Fibroblast of pulmonary artery (primary cell): ENCODE results near the gene PAX5.

Experiments used
- DNase-seq: peaks from one replicate; pipeline ENCODE4 v3.0.0-alpha.2; 2010; ENCODE audit warnings: low read depth
- H3K4me3 ChIP-seq: replicated peaks from 2 replicates; pipeline ENCODE4 v1.5.1; 2011; ENCODE audit warnings: low read depth, mild to moderate bottlenecking, control low read depth, low read length, moderate library complexity
- CTCF ChIP-seq: IDR thresholded peaks from 2 replicates; pipeline ENCODE4 v1.5.1; 2011; ENCODE audit warnings: mild to moderate bottlenecking, control low read depth, low read length, inconsistent platforms; ENCODE audit errors: missing control alignments

Gene PAX5

DNA sequence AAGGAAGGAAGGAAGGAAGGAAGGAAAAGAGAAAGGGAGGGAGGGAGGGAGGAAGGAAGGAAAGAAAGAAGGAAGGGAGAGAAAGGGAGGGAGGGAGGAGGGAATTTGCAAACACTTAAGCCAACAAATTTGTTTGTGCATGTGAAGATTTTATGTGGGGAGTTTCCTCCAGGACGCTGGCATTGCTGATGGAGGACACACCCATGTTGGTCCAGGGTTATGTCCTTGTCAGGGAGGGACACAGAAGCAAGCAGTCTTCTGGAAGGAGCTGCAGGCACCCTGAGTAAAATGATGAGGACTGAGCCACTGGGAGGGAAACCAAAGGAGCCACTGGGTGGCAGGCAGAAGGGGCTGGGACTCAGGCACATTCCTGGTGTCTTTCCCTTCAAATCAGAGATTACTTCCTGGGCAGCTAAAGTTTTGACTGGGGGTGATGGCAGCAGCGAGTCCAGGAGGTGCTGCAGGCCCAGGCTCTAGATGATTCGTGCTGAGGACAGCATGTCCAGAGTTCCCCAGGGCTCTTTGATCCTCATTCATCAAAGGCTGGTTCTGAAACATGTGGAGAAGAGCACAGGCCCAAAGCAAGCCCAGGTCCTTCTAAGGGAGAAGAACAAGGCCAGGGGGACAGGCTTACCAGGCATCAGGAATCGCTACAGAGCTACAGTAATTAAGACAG is 109.2 kb downstream of the PAX5 start:
- no peak for TF ChIP-seq CTCF
- no peak for DNase-seq

GRCh38 chr9:36924071-36924470 is 110.0 kb downstream of the PAX5 start:
- TF ChIP-seq CTCF = no peak
- H3K4me3 ChIP-seq = no peak overlapping the region
- DNase-seq = peak; percentile 80

More for the DNA sequence above, 109.2 kb downstream of the PAX5 start:
- no peak overlapping the region for H3K4me3 ChIP-seq

DNA sequence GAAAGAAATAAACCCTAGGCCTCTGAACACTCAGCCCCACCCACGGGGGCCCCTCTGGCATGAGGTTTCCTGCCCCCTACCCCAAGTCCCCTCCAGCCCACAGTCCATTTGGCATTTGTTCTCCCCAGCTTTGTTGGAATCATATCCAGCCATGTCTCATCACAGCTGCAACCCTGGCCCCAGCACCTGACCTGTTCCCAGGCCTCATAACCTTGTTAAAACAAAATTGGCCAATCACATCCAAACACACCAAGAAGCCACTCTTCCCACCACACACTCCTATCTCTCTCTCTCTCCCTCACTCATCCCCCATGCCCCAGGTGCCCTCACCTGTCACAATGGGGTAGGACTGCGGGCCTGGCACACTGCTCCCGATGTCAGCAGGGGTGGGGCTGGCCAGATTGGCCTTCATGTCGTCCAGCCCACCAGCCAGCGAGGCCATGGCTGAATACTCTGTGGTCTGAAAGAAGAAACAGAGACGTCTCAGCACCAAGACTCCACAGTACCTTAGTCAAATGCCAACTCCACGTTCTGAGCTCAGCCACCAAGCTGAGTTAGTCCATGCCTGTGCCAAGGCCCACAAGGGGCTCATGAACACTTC is 110.9 kb downstream of the PAX5 start:
- no peak for TF ChIP-seq CTCF
- no peak for DNase-seq
- H3K4me3 ChIP-seq = no peak overlapping the region

DNA sequence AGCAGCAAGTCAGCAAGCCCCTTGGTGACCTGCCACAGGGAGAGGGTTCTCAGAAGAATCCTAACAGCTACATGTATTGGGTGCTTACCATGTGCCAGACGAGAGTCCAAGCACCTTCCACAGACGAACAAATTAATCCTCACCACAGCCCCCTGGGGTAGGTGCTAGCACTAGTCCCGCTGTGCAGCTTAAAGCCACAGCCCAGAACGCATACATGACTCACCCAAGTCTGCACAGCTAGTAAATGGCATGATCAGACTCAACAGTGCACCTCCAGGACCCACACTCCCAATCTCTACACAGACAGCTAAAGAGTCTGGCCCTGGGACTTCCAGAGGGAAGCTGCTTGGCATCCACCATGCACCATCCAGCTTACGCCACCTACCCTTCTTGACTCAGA is 111.5 kb downstream of the PAX5 start:
- no peak for TF ChIP-seq CTCF
- DNase-seq = no peak
- H3K4me3 ChIP-seq = no peak overlapping the region

DNA sequence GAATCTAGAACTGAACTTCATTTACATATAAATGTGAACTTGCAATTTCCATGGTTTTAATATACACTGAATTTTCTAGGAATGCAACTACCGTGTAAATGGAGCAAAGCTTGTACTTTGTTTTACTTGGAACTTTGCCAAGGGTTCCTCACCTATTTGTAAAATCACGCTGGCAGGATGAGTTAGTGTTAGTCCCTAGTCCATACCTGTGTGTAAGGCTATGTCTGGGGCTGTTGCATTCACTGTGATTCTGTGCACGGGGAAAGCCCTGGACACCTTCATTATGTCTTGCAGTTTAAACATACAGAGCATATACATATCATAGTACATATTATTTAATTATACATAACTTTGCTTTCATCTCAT is 119.9 kb downstream of the PAX5 start:
- no peak for DNase-seq
- no peak for TF ChIP-seq CTCF

DNA sequence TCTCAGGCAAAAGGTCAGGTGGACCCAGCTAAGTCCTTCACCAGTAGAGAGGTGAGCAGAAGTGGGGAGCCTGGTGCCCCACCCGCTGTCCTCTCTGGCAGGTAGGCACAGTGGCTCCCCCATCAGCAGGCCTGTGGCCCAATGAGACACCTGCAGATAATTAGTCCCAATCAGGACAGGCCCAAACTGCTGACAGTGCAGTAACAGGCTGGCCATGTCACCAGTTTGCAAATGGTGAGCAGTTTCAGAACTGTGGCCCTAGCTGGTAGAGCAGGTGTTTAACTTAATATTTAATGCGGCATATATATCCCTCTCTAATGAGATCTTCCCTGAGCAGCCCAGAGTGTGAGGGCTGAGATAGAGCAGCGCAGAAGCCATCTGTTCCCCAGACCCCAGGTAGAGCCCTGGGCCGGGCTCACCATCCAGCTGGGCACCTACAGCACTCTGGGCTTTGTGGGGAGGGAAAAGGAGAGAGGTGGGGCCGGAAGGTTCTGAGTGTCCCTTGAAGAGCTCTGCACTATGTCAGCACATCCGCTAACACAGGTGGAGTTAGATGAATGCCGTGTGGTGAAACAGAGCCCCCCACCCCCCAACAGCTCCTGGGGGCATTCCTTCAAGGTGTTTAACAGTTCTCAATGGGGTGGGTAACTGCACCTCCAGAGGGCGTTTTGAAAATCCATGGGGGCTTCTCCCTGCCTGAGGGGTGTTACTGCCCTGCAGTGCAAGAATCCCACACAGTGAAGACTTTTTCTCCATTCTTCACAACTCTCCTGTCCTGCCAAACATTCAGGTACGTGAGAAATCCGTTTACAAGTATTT is 120.5 kb downstream of the PAX5 start:
- no peak overlapping the region for H3K4me3 ChIP-seq
- TF ChIP-seq CTCF = peak; percentile 15
- no peak for DNase-seq

More for the DNA sequence above, 119.9 kb downstream of the PAX5 start:
- no peak overlapping the region for H3K4me3 ChIP-seq
